Measurements from ENCODE around the gene ITIH6.
"Not testable (repeated sequence)": the region's sequence is repeated elsewhere in the genome, so short reads cannot be mapped to it uniquely, and the experiment has no call there.

Gene ITIH6

DNA sequence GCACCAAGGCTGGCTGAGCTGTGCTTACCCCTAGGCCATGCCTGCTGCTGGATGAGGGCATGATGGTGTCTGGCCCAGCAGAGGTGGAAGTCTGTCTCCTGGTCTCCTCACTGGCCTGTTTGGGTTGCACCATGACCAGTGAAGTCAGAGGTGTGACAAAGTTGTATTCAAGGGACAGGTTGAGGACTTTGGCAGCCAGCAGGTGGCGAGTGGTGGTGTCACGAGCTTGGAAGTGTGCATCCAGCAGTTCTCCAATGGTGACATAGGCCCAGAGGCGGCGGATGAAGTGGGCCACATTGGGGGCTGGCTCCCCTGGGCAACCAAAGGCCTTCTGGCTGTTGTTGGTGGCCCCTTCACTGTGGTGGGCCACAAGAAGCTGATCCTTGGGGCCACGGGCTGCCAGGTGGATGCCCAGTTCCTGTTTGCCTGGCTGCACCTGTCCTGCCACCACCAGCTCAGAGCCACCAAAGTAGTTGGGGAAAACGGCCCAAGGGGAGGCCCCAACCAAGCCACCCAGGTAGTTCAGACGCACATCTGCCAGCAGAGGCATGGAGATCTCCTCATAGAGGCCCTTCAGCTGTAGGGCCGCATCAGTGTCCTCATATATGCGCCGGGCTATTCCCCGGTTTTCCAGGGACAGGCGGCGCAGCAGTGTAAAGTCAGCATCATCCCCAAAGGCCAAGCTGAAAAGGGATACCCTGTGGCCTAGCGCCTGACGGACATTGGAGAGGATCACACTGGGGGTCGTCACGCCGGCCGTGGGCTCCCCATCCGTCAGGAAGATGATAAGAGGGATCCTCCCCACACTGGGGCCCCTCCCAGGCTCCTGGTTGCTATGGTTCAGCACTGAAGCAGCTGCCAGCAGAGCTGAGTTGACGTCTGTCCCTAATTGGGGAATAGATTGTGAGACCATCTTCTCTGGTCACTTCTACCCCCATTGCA, 39.7 kb downstream of the ITIH6 start:
- Histone ChIP-seq H3K9me3 (ENCODE audit: control insufficient read depth in 2 of 2, low read length in 2 of 2) (peaks cover 0 to 5% of the 10 kb centered on the region in 2 donors), H3K36me3 (ENCODE audit: control insufficient read depth in 2 of 2, insufficient read depth in 2 of 2, low read length in 2 of 2) (no peaks in the 10 kb centered on the region), H3K27me3 (ENCODE audit: control insufficient read depth in 1 of 2, insufficient read depth in 2 of 2, low read length in 2 of 2) (peaks cover 0 to 5% of the 10 kb centered on the region in 2 donors), H3K4me1 (ENCODE audit: control insufficient read depth, insufficient read depth, low read length) (no peaks in the 10 kb centered on the region), H3K4me3 (ENCODE audit: low read length in 2 of 2) (no peak overlapping the region), H3K27ac (ENCODE audit: low read length) (no peak overlapping the region), H3K9ac (ENCODE audit: low read length in 2 of 2) (no peak overlapping the region)

DNA sequence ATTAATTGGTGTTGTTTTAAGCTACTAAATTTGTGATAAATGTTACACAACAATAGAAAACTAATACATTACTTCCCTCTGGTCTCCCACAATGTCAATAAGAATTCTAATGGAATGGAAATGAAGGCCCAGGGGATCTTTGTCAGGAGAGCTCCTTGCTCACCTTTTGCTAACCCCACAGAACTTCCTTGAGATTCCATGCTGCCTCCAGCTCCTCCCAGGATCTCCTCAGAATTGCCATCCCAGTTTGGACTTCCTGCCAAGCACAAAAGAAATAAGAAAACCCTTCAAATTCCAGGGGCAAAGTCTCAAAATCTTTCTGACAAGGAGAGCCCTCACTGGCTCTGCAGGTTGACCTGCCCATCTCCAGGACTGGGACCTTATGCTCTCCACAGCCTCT, 43.2 kb downstream of the ITIH6 start:
- Histone ChIP-seq H3K27ac (ENCODE audit: low read length) (no peak overlapping the region), H3K9me3 (ENCODE audit: control insufficient read depth in 2 of 2, low read length in 2 of 2) (peaks cover 0 to 7% of the 10 kb centered on the region in 2 donors), H3K4me1 (ENCODE audit: control insufficient read depth, insufficient read depth, low read length) (no peaks in the 10 kb centered on the region), H3K36me3 (ENCODE audit: control insufficient read depth in 2 of 2, insufficient read depth in 2 of 2, low read length in 2 of 2) (no peaks in the 10 kb centered on the region), H3K4me3 (ENCODE audit: low read length in 2 of 2) (no peak overlapping the region), H3K9ac (ENCODE audit: low read length in 2 of 2) (no peak overlapping the region), H3K27me3 (ENCODE audit: control insufficient read depth in 1 of 2, insufficient read depth in 2 of 2, low read length in 2 of 2) (peaks cover 0 to 11% of the 10 kb centered on the region in 2 donors)

DNA sequence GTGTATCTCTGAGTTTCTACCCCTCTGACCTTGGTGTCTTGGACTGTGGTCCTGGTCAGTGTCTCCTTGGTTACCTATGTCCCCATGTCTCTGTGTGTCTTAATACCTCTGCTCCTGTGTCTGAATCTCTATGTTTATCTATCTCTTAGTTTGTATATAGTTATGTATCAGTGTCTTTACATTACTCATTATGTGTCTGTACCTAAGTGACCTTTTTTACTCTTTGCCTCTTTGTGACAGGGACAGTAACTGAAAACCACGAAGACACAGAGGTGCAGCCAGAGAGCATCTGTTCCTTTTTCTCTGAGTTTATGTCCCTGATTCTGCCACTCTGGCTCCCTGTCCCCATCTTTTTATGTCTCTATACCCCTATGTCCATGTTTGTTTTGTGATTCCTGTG, 49.4 kb downstream of the ITIH6 start:
- Histone ChIP-seq H3K27me3 (ENCODE audit: control insufficient read depth in 1 of 2, insufficient read depth in 2 of 2, low read length in 2 of 2) (peaks cover 0 to 11% of the 10 kb centered on the region in 2 donors), H3K4me3 (ENCODE audit: low read length in 2 of 2) (no peak overlapping the region), H3K36me3 (ENCODE audit: control insufficient read depth in 2 of 2, insufficient read depth in 2 of 2, low read length in 2 of 2) (no peaks in the 10 kb centered on the region), H3K27ac (ENCODE audit: low read length) (no peak overlapping the region), H3K9ac (ENCODE audit: low read length in 2 of 2) (no peak overlapping the region), H3K4me1 (ENCODE audit: control insufficient read depth, insufficient read depth, low read length) (no peaks in the 10 kb centered on the region), H3K9me3 (ENCODE audit: control insufficient read depth in 2 of 2, low read length in 2 of 2) (peaks cover 0 to 4% of the 10 kb centered on the region in 2 donors)

DNA sequence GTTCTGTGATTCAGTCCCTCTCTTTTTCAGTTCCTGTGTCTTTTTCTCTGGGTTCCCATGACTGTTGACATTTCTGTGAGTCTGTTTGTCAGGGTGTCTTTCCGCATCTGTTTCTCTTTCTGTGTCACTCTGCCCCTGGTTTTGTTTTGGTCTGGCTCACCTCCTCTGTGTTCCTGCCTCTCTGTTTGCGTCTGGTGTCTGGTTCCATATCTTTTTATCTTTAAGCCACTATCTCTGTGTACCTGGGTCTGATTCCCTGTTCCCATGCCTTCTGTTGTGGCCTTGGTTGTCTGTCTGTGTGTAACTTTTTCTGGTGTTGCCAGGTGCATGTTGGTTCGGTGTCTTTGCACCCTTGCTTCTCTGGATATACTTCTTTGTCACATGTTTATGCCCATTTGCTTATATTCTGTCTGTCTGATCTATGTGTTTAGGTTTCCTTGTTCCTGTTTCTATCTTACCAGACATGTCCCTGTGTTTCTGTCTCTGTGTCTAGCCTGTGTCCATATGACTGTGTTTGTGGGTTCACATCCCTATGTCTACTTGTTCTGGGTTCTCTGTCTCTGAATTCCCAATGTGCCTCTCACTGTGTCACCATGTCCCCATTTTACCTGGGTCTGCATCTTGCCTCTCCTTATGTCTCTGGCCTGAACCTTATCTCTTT, 50.2 kb downstream of the ITIH6 start:
- H3K9ac ChIP-seq (ENCODE audit: low read length in 2 of 2) = no peak overlapping the region
- peaks cover 0 to 8% of the 10 kb centered on the region in 2 donors for H3K27me3 ChIP-seq (ENCODE audit: control insufficient read depth in 1 of 2, insufficient read depth in 2 of 2, low read length in 2 of 2)
- no peaks in the 10 kb centered on the region for H3K36me3 ChIP-seq (ENCODE audit: control insufficient read depth in 2 of 2, insufficient read depth in 2 of 2, low read length in 2 of 2)
- no peak overlapping the region for H3K27ac ChIP-seq (ENCODE audit: low read length)
- H3K4me3 ChIP-seq (ENCODE audit: low read length in 2 of 2) = no peak overlapping the region
- peaks cover 0 to 4% of the 10 kb centered on the region in 2 donors for H3K9me3 ChIP-seq (ENCODE audit: control insufficient read depth in 2 of 2, low read length in 2 of 2)
- no peaks in the 10 kb centered on the region for H3K4me1 ChIP-seq (ENCODE audit: control insufficient read depth, insufficient read depth, low read length)

DNA sequence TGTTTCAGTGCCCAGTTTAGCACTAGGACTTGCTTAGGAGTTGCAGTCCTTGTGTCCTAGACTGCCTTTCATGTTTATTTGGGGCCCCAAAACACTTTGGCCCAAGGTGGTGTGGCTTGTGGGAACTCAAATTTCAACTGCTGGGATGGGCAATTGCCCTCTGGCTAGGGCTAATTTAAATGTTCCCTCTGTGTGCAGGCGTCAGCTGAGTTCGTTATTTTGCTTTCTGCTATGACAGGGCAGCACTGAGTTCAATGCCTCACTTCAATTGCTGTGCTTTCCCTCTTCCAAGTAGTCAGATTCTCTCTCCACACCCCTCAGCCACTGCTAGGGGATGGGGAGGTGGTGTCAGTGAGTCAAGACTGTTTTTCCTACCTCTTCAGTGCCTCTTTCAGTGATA, 51.1 kb downstream of the ITIH6 start:
- H3K27me3 ChIP-seq (ENCODE audit: control insufficient read depth in 1 of 2, insufficient read depth in 2 of 2, low read length in 2 of 2) = peaks cover 0 to 8% of the 10 kb centered on the region in 2 donors
- H3K9me3 ChIP-seq (ENCODE audit: control insufficient read depth in 2 of 2, low read length in 2 of 2) = peaks cover 0 to 2% of the 10 kb centered on the region in 2 donors
- no peak overlapping the region for H3K4me3 ChIP-seq (ENCODE audit: low read length in 2 of 2)
- no peaks in the 10 kb centered on the region for H3K4me1 ChIP-seq (ENCODE audit: control insufficient read depth, insufficient read depth, low read length)
- H3K27ac ChIP-seq (ENCODE audit: low read length) = no peak overlapping the region
- no peak overlapping the region for H3K9ac ChIP-seq (ENCODE audit: low read length in 2 of 2)
- H3K36me3 ChIP-seq (ENCODE audit: control insufficient read depth in 2 of 2, insufficient read depth in 2 of 2, low read length in 2 of 2) = no peaks in the 10 kb centered on the region

DNA sequence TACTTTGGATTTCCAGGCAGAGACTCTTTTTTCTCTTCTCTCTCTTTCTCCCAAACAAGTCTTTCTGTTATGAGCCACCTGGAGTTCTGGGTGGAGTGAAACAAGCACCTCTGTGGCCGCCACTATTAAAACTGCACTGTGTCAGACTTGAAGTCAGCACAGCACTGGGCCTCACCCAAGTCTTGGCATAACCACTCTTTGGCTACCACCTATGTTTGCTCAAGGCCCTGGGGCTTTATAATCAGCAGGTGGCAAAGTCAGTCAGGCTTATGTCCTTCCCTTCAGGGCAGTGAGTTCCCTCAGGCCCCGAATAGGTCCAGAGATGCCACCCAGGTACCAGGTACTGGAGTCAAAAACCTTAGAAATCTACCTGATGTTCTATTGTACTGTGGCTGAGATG, 52.4 kb downstream of the ITIH6 start:
- H3K4me1 ChIP-seq (ENCODE audit: control insufficient read depth, insufficient read depth, low read length) = no peaks in the 10 kb centered on the region
- no peaks in the 10 kb centered on the region for H3K9me3 ChIP-seq (ENCODE audit: control insufficient read depth in 2 of 2, low read length in 2 of 2)
- no peak overlapping the region for H3K4me3 ChIP-seq (ENCODE audit: low read length in 2 of 2)
- no peak overlapping the region for H3K27ac ChIP-seq (ENCODE audit: low read length)
- no peaks in the 10 kb centered on the region for H3K36me3 ChIP-seq (ENCODE audit: control insufficient read depth in 2 of 2, insufficient read depth in 2 of 2, low read length in 2 of 2)
- no peak overlapping the region for H3K9ac ChIP-seq (ENCODE audit: low read length in 2 of 2)
- H3K27me3 ChIP-seq (ENCODE audit: control insufficient read depth in 1 of 2, insufficient read depth in 2 of 2, low read length in 2 of 2) = peaks cover 0 to 5% of the 10 kb centered on the region in 2 donors

DNA sequence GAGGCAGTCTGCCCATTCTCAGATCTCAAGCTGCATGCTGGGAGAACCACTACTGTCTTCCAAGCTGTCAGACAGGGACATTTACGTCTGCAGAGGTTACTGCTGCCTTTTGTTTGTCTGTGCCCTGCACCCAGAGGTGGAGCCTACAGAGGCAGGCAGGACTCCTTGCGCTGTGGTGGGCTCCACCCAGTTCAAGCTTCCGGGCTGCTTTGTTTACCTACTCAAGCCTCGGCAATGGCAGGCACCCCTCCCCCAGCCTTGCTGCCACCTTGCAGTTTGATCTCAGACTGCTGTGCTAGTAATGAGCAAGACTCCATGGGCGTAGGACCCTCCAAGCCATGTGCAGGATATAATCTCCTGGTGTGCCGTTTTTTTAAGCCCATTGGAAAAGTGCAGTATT, 59.5 kb downstream of the ITIH6 start:
- H3K9ac ChIP-seq (ENCODE audit: low read length in 2 of 2); H3K36me3 ChIP-seq (ENCODE audit: control insufficient read depth in 2 of 2, insufficient read depth in 2 of 2, low read length in 2 of 2); H3K27me3 ChIP-seq (ENCODE audit: control insufficient read depth in 1 of 2, insufficient read depth in 2 of 2, low read length in 2 of 2); H3K9me3 ChIP-seq (ENCODE audit: control insufficient read depth in 2 of 2, low read length in 2 of 2); H3K4me3 ChIP-seq (ENCODE audit: low read length in 2 of 2); H3K27ac ChIP-seq (ENCODE audit: low read length); H3K4me1 ChIP-seq (ENCODE audit: control insufficient read depth, insufficient read depth, low read length): not testable (repeated sequence)

DNA sequence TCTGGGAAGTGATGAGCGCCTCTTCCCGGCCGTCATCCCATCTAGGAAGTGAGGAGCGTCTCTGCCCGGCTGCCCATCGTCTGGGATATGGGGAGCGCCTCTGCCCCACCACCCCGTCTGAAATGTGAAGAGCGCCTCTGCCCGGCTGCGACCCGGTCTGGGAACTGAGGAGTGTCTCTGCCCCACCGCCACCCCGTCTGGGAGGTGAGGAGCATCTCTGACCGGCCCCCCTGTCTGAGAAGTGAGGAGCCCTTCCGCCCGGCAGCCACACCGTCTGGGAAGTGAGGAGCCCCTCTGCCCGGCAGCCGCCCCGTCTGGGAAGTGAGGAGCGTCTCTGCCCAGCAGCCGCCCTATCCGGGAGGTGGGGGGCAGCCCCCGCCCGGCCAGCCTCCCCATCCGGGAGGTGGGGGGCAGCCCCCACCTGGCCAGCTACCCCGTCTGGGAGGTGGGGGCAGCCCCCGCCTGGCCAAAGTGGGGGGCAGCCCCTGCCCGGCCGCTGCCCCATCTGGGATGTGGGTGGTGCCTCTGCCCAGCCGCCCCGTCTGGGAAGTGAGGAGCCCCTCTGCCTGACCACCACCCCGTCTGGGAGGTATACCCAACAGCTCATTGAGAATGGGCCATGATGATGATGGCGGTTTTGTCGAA, 61.6 kb downstream of the ITIH6 start:
- H3K36me3 ChIP-seq (ENCODE audit: control insufficient read depth in 2 of 2, insufficient read depth in 2 of 2, low read length in 2 of 2); H3K4me1 ChIP-seq (ENCODE audit: control insufficient read depth, insufficient read depth, low read length); H3K27ac ChIP-seq (ENCODE audit: low read length); H3K9ac ChIP-seq (ENCODE audit: low read length in 2 of 2); H3K27me3 ChIP-seq (ENCODE audit: control insufficient read depth in 1 of 2, insufficient read depth in 2 of 2, low read length in 2 of 2); H3K4me3 ChIP-seq (ENCODE audit: low read length in 2 of 2); H3K9me3 ChIP-seq (ENCODE audit: control insufficient read depth in 2 of 2, low read length in 2 of 2): not testable (repeated sequence)

DNA sequence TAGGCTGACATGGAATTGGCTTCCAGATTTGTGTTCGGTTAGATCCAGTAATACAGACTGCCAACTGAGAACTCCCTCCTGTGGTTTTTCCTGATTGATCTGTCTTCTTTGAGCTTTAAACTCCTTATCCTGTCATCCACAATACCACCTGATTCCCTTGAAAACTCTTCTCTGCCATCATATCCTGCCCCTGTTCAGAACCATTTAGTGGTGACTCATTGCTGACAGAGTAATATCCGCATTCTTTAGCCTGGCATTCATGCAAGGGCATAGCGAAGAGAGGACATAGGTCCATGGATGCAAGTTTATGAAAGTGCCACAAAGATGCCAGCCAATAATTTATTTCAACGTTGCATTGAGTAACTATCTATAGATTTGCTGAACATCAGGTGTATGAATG, 76.6 kb downstream of the ITIH6 start:
- H3K9ac ChIP-seq (ENCODE audit: low read length in 2 of 2) = no peak overlapping the region
- H3K27me3 ChIP-seq (ENCODE audit: control insufficient read depth in 1 of 2, insufficient read depth in 2 of 2, low read length in 2 of 2) = no peaks in the 10 kb centered on the region
- H3K4me1 ChIP-seq (ENCODE audit: control insufficient read depth, insufficient read depth, low read length) = no peaks in the 10 kb centered on the region
- H3K27ac ChIP-seq (ENCODE audit: low read length) = no peak overlapping the region
- H3K36me3 ChIP-seq (ENCODE audit: control insufficient read depth in 2 of 2, insufficient read depth in 2 of 2, low read length in 2 of 2) = no peaks in the 10 kb centered on the region
- H3K4me3 ChIP-seq (ENCODE audit: low read length in 2 of 2) = no peak overlapping the region
- H3K9me3 ChIP-seq (ENCODE audit: control insufficient read depth in 2 of 2, low read length in 2 of 2) = no peaks in the 10 kb centered on the region

DNA sequence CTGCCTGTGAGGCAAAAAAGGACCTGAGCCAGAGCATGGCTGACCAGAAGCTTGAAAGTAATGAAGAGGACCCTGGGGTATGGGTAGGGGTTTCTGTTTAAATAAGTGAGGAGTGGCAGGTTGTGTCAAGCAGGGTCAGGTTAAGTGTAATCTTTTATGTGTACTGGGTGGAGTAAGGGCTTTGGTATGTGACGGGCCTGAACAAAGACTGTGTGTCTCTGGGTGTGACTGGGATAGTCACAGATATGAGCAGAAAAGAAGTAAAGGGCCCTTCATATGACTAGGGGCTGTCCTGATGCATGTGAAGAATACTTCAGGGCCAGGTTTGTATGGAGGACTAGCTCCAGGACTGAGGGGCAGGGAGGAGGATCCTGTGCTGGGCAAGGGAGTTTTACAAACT, 82.4 kb downstream of the ITIH6 start:
- no peaks in the 10 kb centered on the region for H3K27me3 ChIP-seq (ENCODE audit: control insufficient read depth in 1 of 2, insufficient read depth in 2 of 2, low read length in 2 of 2)
- H3K4me1 ChIP-seq (ENCODE audit: control insufficient read depth, insufficient read depth, low read length) = no peaks in the 10 kb centered on the region
- no peak overlapping the region for H3K9ac ChIP-seq (ENCODE audit: low read length in 2 of 2)
- H3K9me3 ChIP-seq (ENCODE audit: control insufficient read depth in 2 of 2, low read length in 2 of 2) = no peaks in the 10 kb centered on the region
- no peaks in the 10 kb centered on the region for H3K36me3 ChIP-seq (ENCODE audit: control insufficient read depth in 2 of 2, insufficient read depth in 2 of 2, low read length in 2 of 2)
- H3K4me3 ChIP-seq (ENCODE audit: low read length in 2 of 2) = no peak overlapping the region
- H3K27ac ChIP-seq (ENCODE audit: low read length) = no peak overlapping the region
